Common myeloid progenitor, CD34-positive (primary cell): ENCODE measurements around the gene B3GNT5.

Experiments
- CTCF ChIA-PET: fragments of 350-600 bp; sonication (Branson Sonifier 250); formaldehyde crosslinking; loops from one replicate; lab custom pipeline; 2021; ENCODE audit warnings: antibody characterized with exemption; lab: Charles Lee
- POLR2A ChIA-PET: fragments of 350-600 bp; sonication (Branson Sonifier 250); formaldehyde crosslinking; loops from one replicate; lab custom pipeline; 2021; ENCODE audit warnings: antibody characterized with exemption; lab: Charles Lee
- DNase-seq, 3 donors: peaks; one replicate each; pipeline versions ENCODE4 v3.0.0 to v3.0.0-alpha.2; 2013
- H3K27ac ChIP-seq, 2 experiments: 1 replicate in 1 of 2; 2 replicates in 1 of 2; pipeline ENCODE4 v1.7.0; 2013; ENCODE audit warnings: inconsistent platforms in 2 of 2, low read length in 2 of 2, mild to moderate bottlenecking in 2 of 2, low read depth in 1 of 2, moderate library complexity in 1 of 2; ENCODE audit not compliant: severe bottlenecking in 2 of 2, insufficient read depth in 1 of 2, poor library complexity in 1 of 2
- H3K27me3 ChIP-seq, 5 experiments: replicated peaks in 2 of 5; 1 replicate in 3 of 5; 2 replicates in 2 of 5; pipeline versions ENCODE4 v1.6.1 to v1.7.0; 2013; ENCODE audit warnings: low read length in 4 of 5, mild to moderate bottlenecking in 2 of 5, moderate library complexity in 2 of 5, inconsistent platforms in 1 of 5; ENCODE audit not compliant: insufficient read depth in 5 of 5, control insufficient read depth in 4 of 5
- H3K36me3 ChIP-seq, 4 experiments: 1 replicate in 2 of 4; 2 replicates in 2 of 4; pipeline versions ENCODE4 v1.6.1 to v1.7.0; 2013; ENCODE audit warnings: low read length in 3 of 4, control low read depth in 1 of 4, mild to moderate bottlenecking in 1 of 4; ENCODE audit not compliant: control insufficient read depth in 4 of 4, insufficient read depth in 4 of 4
- H3K4me1 ChIP-seq, 4 experiments: 1 replicate in 3 of 4; 2 replicates in 1 of 4; pipeline versions ENCODE4 v1.6.1 to v1.7.1; 2013; ENCODE audit warnings: low read length in 3 of 4, mild to moderate bottlenecking in 3 of 4, control low read depth in 1 of 4, inconsistent platforms in 1 of 4, moderate library complexity in 1 of 4; ENCODE audit not compliant: control insufficient read depth in 4 of 4, insufficient read depth in 4 of 4; ENCODE audit errors: control extremely low read depth in 1 of 4
- H3K4me3 ChIP-seq, 7 experiments: 1 replicate in 4 of 7; 2 replicates in 3 of 7; pipeline versions ENCODE4 v1.5.1 to v1.7.0; 2013; ENCODE audit warnings: mild to moderate bottlenecking in 7 of 7, low read length in 6 of 7, moderate library complexity in 6 of 7, inconsistent platforms in 2 of 7, low read depth in 2 of 7, control low read depth in 1 of 7; ENCODE audit not compliant: insufficient read depth in 4 of 7, control insufficient read depth in 1 of 7; ENCODE audit errors: extremely low read depth in 1 of 7
- H3K9me3 ChIP-seq, 5 experiments: 1 replicate in 4 of 5; 2 replicates in 1 of 5; pipeline versions ENCODE4 v1.6.1 to v1.7.1; 2013; ENCODE audit warnings: low read length in 4 of 5, mild to moderate bottlenecking in 2 of 5, inconsistent platforms in 1 of 5, low read depth in 1 of 5, moderate library complexity in 1 of 5; ENCODE audit not compliant: control insufficient read depth in 4 of 5, insufficient read depth in 2 of 5; ENCODE audit errors: control extremely low read depth in 1 of 5
- WGBS: methylation state at CpG from one replicate; pipeline ENCODE4 v1.1.5; 2013; ENCODE audit not compliant: insufficient coverage; 5-methylcytosine and 5-hydroxymethylcytosine counted together

The B3GNT5 gene

GRCh38 chr3:183299976-183300375, 46.9 kb downstream of the B3GNT5 start:
- peaks cover 0 to 6% (median 0%) of the 10 kb centered on the region in 5 experiments for H3K9me3 ChIP-seq
- no peaks in the 10 kb centered on the region for H3K27me3 ChIP-seq
- 100% methylated on average over 3 of the region's 4 CpGs for WGBS
- POLR2A ChIA-PET: interaction anchor here (0.6 kb wide), 1 partner anchor 17 kb away, joined by 3 read pairs; no protein-coding TSS in a partner anchor
- peaks cover 6 to 30% (median 12%) of the 10 kb centered on the region in 4 experiments for H3K4me1 ChIP-seq
- H3K36me3 ChIP-seq: peaks cover 2 to 6% (median 5%) of the 10 kb centered on the region in 4 experiments
- CTCF ChIA-PET: interaction anchor here (0.5 to 2.3 kb wide), 5 partner anchors 12 to 115 kb away, joined by 3 to 10 read pairs (median 3); no protein-coding TSS in a partner anchor
- no peak for DNase-seq
- H3K4me3 ChIP-seq: no peak overlapping the region
- H3K27ac ChIP-seq: no peak overlapping the region

DNA sequence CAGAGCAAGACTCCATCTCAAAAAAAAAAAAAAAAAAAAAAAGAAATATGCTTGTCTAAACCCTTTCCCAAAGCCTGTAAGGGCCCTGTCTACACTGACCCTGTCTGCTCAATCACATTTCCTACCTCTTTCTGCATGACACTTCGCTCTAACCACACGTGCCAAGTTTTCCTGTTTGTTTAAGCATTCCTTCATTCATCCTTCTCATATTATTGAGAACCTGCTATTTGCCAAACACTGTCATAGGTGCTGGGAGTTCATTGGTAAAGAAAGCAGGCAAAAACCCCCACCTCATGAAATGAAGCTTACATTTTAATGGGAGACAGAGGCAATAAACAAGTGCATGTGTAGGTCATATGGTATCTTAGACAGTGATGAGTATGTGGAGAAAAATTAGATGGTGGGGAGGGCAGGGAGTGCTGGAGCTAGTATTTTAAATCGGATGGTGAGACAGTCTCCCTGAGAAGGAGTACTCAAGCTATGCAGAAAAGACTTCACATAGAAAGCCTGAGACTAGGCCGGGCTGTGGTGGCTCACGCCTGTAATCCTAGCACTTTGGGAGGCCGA, 48.0 kb downstream of the B3GNT5 start:
- H3K36me3 ChIP-seq: peaks cover 0 to 4% (median 3%) of the 10 kb centered on the region in 4 experiments
- H3K27me3 ChIP-seq: no peaks in the 10 kb centered on the region
- no peak for DNase-seq
- no peak overlapping the region for H3K27ac ChIP-seq
- no peak overlapping the region for H3K4me3 ChIP-seq
- peaks cover 0 to 5% (median 0%) of the 10 kb centered on the region in 5 experiments for H3K9me3 ChIP-seq
- H3K4me1 ChIP-seq: peaks cover 6 to 35% (median 13%) of the 10 kb centered on the region in 4 experiments
- ChIA-PET CTCF (interaction anchor here (1.4 to 1.5 kb wide), 2 partner anchors 9 to 59 kb away, joined by 3 to 5 read pairs; no protein-coding TSS in a partner anchor), POLR2A (no interaction called here)
- 100% methylated on average over 1 of the region's 6 CpGs for WGBS

DNA sequence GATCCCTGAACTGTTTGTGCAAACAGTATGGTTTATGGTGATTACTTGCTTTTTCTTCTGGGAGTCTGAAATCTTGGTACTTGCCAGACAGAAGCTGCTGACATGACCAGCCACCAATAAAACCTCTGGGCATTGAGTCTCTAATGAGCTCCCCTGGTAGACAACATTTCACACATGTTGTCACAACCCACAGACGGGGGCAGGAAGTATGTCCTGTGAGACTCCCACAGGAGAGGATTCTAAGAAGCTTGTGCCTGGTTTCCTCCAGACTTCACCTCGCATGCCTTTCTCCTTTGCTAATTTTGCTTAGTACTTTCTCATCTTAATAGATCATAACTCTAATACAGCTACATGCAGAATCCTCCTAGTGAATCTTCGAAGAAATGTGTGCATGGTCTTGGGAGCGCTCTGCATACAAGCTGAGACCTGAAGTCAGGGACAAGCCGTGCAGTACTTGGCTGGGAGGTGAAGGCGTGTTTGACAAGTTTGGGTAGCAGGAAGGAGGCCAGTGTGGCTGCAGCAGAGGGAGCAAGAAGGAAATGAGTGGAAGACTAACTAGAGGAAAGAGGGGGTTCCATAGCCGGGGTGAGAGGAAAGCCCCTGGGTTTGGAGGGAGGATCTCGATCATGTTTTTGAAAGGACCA, 49.0 kb downstream of the B3GNT5 start:
- ChIA-PET CTCF (interaction anchor here (1.4 kb wide), 1 partner anchor 10 kb away, joined by 5 read pairs; no protein-coding TSS in a partner anchor), POLR2A (interaction anchor here (0.5 to 1.1 kb wide), 2 partner anchors 27 to 37 kb away, joined by 3 read pairs; no protein-coding TSS in a partner anchor)
- H3K4me1 ChIP-seq: peaks cover 6 to 42% (median 20%) of the 10 kb centered on the region in 4 experiments

GRCh38 chr3:183303690-183304089, 50.6 kb downstream of the B3GNT5 start:
- Histone ChIP-seq H3K4me3 (no peak overlapping the region), H3K27ac (no peak overlapping the region), H3K4me1 (peaks cover 9 to 48% (median 25%) of the 10 kb centered on the region in 4 experiments), H3K36me3 (no peaks in the 10 kb centered on the region), H3K9me3 (no peaks in the 10 kb centered on the region), H3K27me3 (no peaks in the 10 kb centered on the region)
- ChIA-PET CTCF (interaction anchor here (0.6 to 1.2 kb wide), 3 partner anchors 22 to 182 kb away, joined by 3 read pairs; no protein-coding TSS in a partner anchor), POLR2A (no interaction called here)
- DNase-seq: no peak
- WGBS: 94% methylated on average over 2 of the region's 2 CpGs

More for the DNA sequence above, 49.0 kb downstream of the B3GNT5 start:
- Histone ChIP-seq H3K36me3 (no peaks in the 10 kb centered on the region), H3K4me3 (no peak overlapping the region), H3K9me3 (no peaks in the 10 kb centered on the region), H3K27me3 (no peaks in the 10 kb centered on the region), H3K27ac (no peak overlapping the region)
- no peak for DNase-seq
- WGBS: 50% methylated on average over 7 of the region's 8 CpGs

DNA sequence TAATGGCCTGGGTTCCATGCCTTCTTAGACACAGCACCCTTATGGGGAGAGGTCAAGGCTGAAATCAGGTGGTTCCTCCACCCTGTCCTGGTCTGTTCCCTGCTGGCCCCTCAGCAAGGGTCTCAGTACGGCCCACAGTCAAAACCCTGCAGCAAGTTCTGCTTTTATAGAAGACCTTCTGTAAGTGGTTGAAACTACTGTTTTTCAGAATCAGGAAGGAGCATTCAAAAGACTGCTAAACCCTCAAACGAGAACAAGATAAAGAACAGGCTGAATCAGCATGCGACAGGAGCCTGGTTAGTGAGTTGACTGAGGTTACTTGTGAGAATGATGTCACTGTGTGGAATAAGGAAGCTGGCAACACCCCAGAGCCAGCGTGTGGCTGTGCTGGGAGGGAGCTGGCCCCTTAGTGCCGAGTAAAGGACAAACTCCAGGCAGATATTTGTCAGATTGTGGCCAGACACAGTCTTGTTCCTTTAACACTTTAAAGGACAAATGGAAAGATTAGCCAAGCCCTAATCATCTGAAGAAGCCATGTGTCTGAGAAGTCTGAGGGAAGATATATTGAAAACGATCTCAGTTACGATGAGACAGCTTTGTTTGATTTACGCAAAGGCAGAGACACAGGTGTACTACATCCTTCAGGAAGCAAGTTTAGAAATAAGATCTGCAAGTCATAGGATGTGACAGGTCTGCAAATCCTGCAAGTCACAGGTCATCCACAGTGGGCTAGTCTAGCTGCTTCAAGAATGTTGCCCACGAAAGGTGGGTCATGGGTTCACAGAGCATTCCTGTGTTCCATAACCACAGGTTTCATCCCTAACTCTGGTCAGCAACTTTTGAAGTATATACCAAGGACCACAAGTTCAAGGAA, 54.0 kb downstream of the B3GNT5 start:
- peaks cover 0 to 12% (median 1%) of the 10 kb centered on the region in 4 experiments for H3K36me3 ChIP-seq
- WGBS: 6% methylated on average over 8 of the region's 9 CpGs
- CTCF ChIA-PET: interaction anchor here (0.5 to 4.2 kb wide), 7 partner anchors 10 to 989 kb away, joined by 3 to 16 read pairs (median 4); no protein-coding TSS in a partner anchor
- H3K9me3 ChIP-seq: no peaks in the 10 kb centered on the region
- POLR2A ChIA-PET: interaction anchor here (1.0 kb wide), 1 partner anchor 21 kb away, joined by 4 read pairs; no protein-coding TSS in a partner anchor
- peak overlapping the region; percentile 55 to 69 for H3K27ac ChIP-seq
- H3K4me1 ChIP-seq: peaks cover 10 to 34% (median 20%) of the 10 kb centered on the region in 4 experiments
- H3K4me3 ChIP-seq: peak overlapping the region in 4 of 7 experiments; percentile 10 to 71 (median 48)
- peak; percentile 93 to 98 (median 97) for DNase-seq
- no peaks in the 10 kb centered on the region for H3K27me3 ChIP-seq

DNA sequence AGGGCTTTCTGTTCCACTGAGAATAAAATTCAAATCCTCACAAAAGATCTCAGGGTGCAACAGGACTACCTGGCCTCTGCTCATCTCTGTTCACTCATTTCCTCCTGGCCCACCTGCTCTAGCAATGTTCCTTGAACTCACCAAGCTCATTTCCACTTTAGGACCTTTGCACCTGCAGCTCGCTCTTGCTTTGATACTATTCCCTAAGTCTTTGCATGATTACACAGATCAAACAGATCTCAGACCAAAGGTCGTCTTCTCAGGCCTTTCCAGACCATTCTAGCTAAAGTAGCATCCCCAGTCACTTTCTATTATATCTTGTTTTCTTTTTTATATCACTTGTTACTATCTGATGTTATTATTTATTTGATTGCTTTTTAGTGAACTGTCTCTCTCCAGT, 54.7 kb downstream of the B3GNT5 start:
- Histone ChIP-seq H3K27me3 (no peaks in the 10 kb centered on the region), H3K36me3 (peaks cover 0 to 12% (median 1%) of the 10 kb centered on the region in 4 experiments), H3K4me1 (peaks cover 10 to 28% (median 18%) of the 10 kb centered on the region in 4 experiments), H3K9me3 (no peaks in the 10 kb centered on the region), H3K27ac (no peak overlapping the region), H3K4me3 (peak overlapping the region in 2 of 7 experiments; percentile 10 to 62)
- POLR2A ChIA-PET: no interaction called here
- CTCF ChIA-PET: interaction anchor here (0.5 to 4.2 kb wide), 8 partner anchors 11 to 988 kb away, joined by 3 to 16 read pairs (median 4); no protein-coding TSS in a partner anchor
- WGBS: 100% methylated on average over 1 of the region's 2 CpGs
- no peak for DNase-seq
